Activated T-cell treated with anti-CD3 and anti-CD28 coated beads for 4 hours (primary cell): ENCODE data around the gene RCVRN.

ENCODE experiments used
- DNase-seq: peaks from one replicate; pipeline ENCODE4 v3.0.0-alpha.2; 2020

Gene RCVRN

GRCh38 chr17:9905078-9905415, at the start of gene RCVRN:
TSS of gene RCVRN (minus strand) at chr17:9905271. CDS start at chr17:9905180, 91 bp downstream.
- no peak for DNase-seq

GRCh38 chr17:9953492-9953891, 48.4 kb upstream of the RCVRN start:
- DNase-seq = no peak

GRCh38 chr17:9951803-9952202, 46.7 kb upstream of the RCVRN start:
- DNase-seq = no peak

GRCh38 chr17:9948928-9949327, 43.9 kb upstream of the RCVRN start:
- no peak for DNase-seq

DNA sequence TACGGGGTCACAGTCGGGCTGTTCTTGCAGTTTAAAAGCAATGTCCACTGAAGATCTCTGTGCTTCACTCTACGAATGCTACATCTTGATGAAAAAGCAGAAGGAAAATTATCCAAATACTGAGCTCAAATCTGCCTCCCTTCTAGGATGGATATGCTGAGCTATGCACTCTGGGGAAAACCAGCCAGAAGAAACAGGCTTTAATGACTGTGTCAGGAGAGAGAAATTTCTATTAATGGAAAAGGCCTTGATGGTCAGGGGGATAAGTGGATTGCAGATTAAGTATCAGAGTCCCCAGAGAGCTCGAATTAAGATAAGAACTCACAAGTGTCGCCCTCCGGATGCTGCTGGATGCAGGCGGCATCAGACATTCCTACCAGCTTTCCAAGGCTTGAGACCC, 39.6 kb upstream of the RCVRN start:
- DNase-seq = no peak

DNA sequence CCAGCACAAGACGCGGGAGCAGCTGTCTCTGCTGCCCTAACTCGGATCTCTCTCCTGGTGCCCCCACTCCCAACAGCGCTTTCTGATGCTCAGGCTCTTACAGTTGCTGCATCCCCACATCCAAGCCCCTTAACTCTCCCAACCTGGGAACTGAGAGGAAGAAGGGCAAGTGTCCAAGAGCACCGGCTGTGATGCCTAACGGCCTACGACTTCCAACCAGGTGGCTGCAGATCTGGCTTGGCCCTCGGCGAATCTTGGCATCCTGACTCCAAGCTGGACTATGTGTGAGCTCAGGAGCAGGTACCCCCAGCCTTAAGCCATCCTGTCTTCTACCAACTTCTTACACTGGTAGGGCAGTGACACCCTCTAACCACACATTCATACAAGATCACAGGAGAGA, 38.3 kb upstream of the RCVRN start:
- DNase-seq = no peak

DNA sequence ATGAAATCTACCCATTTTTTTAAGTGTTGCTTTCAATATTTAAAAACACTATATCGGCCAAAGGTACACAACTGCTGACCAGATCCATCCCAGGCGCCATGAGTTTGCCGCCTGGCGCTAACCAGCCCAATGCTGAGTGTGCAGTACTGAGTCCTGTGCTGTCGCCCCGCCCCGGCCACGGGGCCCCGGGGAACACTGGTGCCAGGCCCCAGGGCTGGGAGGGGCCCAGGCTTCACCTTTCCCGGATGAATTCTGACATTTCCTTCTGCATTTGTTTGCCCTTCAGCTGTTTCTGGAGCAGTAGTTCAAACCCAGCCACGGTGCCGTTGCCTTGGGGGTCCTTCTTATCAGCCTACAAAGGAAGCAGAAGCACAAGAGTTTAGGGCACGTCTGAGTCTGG, 37.8 kb upstream of the RCVRN start:
- DNase-seq = no peak

- DNase-seq = no peak
These were observed 36.2 kb upstream of the RCVRN start for GRCh38 chr17:9941305-9941704.

- no peak for DNase-seq
These were observed 35.8 kb upstream of the RCVRN start for GRCh38 chr17:9940841-9941240.

DNA sequence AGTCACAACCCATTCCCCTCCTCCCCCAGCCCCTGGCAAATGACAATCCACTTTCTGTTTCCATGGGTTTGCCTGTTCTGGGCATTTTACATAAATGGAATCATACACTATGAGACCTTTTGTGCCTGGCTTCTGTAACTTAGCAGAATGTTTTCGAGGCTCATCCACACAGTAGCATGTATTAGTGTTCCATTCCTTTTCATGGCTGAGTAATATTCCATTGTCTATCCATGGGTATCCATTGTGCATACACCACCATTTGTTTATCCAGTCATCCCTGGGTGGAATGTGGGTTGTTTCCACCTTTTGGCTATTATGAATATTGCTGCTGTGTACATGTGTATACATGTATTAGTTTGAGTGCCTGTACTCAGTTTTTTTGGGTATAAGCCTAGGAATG, 33.7 kb upstream of the RCVRN start:
- DNase-seq = no peak

DNA sequence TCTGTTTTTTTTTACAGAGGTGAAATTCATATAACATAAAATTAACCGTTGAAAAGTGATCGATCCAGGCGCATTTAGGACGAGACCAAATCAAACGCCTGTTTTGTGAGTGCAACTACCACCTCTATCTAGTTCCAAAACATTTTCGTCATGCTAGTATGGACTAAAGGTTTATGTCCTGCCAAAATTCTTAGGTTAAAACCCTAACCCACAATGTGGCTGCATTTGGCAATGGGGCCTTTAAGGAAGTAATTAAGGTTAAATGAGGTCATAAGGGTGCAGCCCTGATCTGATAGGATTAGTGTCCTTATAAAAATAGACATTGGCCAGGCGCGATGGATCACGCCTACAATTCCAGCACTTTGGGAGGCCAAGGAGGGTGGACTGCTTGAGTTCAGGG, 32.8 kb upstream of the RCVRN start:
- no peak for DNase-seq

DNA sequence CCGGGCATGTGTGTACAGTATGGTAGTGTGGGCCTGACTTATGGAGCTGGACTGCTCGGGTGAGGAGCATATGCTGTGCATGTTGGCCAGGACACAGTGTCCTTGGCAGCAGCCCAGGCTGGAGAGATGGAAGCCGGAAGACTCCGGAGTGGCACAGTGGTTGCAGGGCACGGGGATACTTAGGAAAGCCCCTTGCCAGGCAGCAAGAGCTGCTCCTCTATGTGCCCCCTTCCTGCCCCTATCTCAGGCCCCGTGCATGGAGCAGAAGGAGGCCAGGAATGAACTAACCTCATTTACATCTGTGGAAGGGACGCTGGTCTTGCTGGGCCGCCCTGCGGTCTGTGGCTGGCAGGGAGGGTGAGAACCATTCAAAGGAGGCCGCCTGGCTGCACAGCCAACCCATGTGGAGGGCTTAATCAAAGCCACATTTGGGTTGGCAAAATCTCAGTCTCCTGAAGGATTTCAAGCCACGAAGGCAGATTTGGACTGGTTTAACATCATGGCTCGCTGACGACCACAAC, 32.2 kb upstream of the RCVRN start:
- DNase-seq = no peak

DNA sequence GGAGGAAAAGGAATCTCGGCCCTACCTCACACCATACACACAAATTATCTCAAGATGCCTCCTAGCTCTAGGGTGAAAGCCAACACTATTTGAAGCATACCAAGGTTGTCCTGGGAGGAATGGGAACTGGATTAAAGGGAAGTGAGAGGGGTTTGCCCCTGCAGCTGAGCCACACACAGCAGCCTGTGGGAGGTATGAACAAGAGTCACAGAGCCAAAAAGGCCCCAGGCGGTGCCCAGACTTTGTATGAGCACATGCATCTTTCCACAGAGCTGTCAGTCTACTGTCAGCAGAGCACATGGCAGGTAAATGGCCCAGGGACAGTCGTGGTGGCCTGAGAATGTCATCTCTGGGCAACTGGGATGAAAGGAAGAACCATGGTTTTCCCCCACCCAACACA, 31.0 kb upstream of the RCVRN start:
- DNase-seq = no peak

DNA sequence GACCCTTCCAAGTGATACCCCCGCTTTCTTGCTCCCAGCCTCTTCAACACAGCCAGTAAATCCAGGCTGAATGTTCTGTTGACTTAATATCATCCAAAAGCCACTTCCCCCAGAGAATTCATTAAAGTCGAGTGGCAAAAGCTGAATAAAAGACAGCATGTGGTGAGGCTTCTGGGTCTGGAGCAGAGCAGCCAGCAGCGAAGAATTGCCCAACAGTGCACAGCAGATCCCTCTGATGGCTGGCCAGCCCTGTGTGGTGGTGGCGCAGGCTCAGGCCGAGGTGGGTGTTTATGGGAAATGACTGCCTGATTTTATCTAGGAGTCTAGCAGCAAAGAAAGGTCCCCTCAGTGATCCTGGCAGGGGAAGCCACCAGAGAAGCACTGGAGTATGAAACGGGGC, 30.3 kb upstream of the RCVRN start:
- no peak for DNase-seq

DNA sequence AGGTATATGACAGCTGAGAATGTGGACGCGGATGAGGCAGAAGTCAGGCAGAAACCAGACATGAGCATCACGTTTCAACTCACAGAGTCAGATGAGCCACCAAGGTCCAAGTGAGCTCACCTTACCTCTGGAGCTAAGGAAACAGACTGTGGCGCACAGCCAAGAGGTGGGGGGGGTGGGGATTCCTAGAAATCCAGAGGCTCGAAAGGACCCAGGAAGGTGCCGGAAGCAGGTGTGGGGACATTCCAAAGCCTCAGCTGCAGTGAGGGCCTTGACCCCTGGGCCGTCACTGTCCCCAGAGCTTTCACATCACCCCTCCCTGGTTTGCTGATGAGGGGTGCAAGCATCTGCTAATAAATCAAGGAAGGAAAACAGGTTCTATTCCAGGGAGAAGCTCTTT, 29.3 kb upstream of the RCVRN start:
- DNase-seq = no peak

DNA sequence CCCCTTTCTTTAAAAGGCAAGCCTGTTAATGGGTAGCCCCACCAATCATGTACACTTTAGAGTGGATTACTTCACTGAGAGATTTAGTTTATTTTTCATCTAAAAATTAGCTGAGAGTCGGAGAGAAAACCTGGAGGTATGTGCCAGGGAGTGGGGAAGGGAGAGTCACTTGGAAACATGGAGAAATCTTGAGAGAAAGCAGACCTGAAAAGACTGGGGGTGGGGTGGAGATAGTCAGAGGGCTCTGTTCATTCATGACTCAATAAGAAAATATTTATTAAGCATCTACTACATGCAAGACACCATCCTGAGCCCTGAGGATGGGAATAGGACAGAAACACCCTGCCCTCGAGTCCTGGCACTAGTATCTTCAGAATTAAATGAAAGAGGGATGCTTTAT, 27.4 kb upstream of the RCVRN start:
- DNase-seq = no peak

DNA sequence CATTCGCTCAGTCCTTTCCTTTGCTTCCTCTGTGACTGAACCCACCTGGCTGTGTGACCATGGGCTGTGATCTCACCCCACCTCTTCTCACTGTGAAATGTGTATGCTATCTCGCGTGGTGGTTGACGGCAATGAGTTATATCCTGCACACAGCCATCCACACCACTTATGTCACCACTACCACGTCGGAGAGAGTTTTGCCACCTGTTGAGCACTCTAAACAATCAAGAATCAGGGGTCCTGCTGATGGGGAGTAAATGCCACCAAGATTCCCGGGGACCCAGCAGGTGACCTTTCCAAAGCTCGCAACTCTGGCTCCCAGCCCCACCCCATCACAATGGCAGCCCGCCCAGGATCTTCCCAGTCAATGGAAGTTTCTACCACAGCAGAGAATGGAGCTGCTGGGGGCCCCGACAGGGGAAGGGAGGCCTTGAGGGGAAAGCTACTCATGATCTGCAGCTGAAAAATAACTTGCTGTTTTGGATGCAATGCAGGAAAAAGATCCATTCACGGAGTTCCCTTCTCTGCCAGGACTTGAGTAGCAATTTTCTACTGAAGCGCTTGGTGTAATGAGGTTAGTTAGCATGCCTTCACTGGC, 26.2 kb upstream of the RCVRN start:
- no peak for DNase-seq

DNA sequence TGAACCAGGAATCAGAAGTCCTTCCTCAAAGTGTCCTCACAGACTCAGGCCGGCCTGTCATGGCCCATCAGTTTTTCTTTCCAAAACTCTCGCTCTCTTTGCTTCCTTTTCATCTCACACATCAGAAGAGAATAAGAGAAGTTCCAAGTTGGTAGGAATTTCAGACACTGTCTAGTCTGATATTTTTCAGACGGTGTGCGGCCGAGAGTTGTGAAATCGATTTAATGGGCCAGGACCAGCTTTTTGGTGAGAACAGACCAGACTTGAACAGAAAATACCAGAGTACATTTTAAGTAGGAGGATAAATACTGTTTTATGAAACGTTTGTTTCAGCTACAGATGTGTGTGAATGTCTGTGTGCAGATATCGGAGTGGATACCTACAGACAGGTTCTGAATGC, 24.8 kb upstream of the RCVRN start:
- no peak for DNase-seq

GRCh38 chr17:9928601-9929333, 23.7 kb upstream of the RCVRN start:
- DNase-seq = no peak

GRCh38 chr17:9926150-9926804, 21.2 kb upstream of the RCVRN start:
- DNase-seq = no peak

- DNase-seq = no peak
These were observed 20.4 kb upstream of the RCVRN start for GRCh38 chr17:9925457-9925856.

GRCh38 chr17:9924735-9925191, 19.7 kb upstream of the RCVRN start:
- no peak for DNase-seq

GRCh38 chr17:9922012-9922848, 17.2 kb upstream of the RCVRN start:
- no peak for DNase-seq
